Hypothalamus (tissue), 51 donors: Measurements from ENCODE around the gene BCKDHB.
"Not testable (repeated sequence)": the region's sequence is repeated elsewhere in the genome, so short reads cannot be mapped to it uniquely, and the experiment has no call there.

Experiments
- DNase-seq, 51 donors: peaks; one replicate each; lab custom pipeline; 2025; lab: John Stamatoyannopoulos, UW

Gene BCKDHB

GRCh38 chr6:80197986-80198385 lies 91.5 kb downstream of the BCKDHB start:
- no peak for DNase-seq

- DNase-seq = no peak
These were observed 96.8 kb downstream of the BCKDHB start for GRCh38 chr6:80203283-80203682.

DNA sequence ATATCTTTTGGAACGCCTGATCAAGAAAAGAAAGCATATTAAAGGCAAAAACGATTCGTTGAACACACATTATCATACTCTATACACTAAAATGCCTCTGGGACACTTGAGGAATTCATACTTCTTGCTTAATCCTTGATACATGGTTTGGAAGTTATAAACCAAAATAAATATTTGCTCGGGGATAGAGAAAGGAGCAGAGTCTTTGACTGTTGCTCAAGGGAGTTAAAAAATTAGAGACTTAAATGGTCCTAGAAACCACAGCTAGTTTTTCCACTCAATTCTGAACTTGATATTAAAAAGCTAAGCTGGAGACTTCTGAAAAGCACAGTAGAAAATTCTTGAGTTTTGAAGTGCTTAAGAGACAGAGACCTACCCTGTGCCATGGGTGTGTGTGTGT lies 98.9 kb downstream of the BCKDHB start:
- no peak for DNase-seq

DNA sequence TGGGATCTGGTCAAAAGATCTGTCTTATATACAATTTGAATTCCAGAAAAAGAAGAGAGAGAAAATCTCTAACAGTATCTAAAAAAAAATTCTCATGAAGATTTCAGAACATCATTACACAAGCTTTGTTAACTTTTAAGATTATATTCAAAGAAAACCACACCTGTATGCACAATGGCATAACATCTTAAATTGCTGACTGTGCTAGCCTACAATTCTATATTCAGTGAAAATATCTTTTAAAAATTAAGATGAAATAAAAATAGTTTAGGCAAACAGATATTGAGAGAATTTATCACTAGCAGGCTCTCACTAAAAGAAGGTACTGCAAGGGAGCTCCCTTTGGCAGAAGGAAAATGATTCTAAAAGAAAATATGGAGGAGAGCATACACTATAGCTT lies 100.3 kb downstream of the BCKDHB start:
- DNase-seq = no peak

- DNase-seq = no peak
These were observed 103.0 kb downstream of the BCKDHB start for GRCh38 chr6:80209430-80209829.

GRCh38 chr6:80210618-80211017 lies 104.1 kb downstream of the BCKDHB start:
- no peak for DNase-seq

GRCh38 chr6:80211286-80211685 lies 104.8 kb downstream of the BCKDHB start:
- DNase-seq = no peak

- not testable (repeated sequence) for DNase-seq
These were observed 105.4 kb downstream of the BCKDHB start for GRCh38 chr6:80211890-80212289.

DNA sequence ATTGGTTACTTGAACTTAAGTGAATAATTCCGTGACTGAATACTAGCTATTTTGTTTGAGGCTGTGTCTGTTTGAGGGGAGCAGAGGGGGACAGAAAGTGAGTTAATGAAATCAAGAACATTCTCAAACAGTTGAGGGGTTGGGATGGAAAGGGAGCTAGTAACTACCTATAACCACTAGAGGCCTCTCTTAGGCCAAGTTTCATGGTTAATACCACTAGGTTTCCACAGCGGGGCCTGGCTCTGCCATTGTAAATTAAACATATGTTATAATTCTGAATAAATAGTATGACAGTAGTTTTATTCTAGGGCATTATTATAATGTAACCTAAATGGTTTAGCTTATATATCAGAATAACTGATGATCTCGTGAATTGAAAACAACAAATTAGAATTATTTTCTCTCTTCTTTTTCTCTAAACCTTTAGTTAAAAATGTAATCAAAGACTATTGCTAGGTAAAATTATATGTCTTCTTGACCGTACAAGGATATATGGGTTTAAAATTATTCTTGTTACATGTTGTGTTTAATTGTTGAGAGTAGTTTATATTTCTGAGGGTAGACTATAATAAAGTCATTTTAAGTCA lies 108.1 kb downstream of the BCKDHB start:
- peak in 7 of 51 donors; percentile 1 to 19 (median 11) for DNase-seq

GRCh38 chr6:80215063-80215462 lies 108.6 kb downstream of the BCKDHB start:
- no peak for DNase-seq

DNA sequence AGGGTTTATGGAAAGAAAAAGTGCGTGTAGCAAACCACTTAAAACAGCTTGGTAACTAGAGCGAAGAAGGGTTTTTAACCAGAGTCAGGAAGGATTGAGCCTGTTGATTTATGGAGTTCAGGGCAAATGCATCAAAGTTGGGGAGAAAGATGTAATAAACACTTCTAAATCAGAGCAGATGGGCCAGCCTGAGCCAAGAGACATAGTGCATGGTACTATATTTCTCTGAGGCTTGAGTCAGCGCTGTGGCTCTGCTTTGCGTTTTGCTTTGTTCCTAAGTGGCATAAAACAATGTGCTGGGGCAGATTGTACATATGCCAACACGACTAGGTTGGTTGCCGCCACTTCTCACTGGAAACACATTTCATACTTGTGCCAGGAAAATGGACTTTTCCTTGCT lies 111.3 kb downstream of the BCKDHB start:
- no peak for DNase-seq

DNA sequence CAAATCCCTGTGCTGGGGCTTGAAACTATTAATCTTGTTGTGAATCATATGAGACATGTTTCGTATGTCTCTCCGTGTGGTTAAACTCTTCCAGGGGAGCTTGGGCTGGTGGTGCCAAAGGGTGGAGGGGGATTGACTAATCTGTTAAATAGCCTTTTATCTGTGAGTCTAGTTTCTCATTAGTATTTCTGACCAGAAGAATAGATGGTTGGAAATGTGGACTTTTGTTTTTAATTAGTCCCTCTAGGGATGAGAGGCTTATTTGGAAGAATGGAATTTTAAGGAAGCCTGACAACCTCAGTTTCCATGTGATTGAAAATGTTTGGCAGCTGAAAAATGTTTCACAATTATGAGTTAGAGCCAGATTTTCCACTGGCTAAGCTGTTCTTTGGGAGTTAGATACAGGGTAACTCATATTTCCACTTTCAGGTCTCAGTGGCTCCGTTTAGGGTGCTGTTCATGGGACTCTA lies 117.3 kb downstream of the BCKDHB start:
- DNase-seq = no peak

- no peak for DNase-seq
These were observed 119.7 kb downstream of the BCKDHB start for GRCh38 chr6:80226151-80226550.

- no peak for DNase-seq
These were observed 120.2 kb downstream of the BCKDHB start for GRCh38 chr6:80226699-80227098.

DNA sequence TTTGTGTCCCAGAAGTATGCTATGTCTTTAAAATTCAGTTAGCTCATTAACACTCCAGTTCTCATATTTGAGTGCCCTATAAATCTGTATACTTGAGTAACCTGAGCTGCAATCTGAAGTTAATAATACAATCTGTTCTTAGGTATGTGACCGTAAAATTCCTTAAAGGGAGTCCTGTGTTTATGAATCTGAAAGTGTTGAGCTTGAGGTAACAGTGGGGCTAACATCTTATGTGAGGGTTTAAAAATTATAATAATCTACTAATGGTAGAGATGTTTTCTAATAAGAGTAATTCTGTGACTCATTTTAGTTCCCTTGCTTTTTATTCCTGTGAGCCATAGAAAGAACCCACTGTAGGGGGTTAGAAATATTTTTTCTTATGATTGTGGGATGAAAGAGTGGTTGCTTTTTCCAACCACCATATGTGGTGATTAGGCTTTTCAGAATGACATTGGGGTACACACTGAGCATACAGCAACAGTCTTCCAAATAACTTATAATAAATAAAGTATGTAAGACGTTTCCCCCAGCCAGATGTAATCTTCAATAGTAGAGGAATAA lies 121.2 kb downstream of the BCKDHB start:
- DNase-seq = no peak

DNA sequence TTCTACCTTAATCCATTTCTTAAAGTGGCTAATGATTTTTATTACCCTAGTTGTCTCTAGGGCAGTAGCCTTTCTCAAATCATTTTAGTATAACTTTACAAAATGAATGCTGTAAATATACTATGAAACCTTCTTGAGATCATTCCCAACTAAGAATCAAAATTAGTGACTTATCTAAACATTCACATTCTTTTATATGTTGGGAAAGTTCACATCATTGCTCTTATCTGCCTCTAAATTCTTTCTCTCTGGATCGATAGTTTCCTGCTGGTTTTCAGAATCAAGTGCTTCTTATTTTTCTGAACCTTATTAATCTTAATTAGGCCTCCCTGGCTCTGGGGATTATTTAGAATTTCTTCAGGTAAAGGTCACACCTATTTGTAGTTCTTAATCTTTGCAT lies 126.8 kb downstream of the BCKDHB start:
- DNase-seq = no peak

DNA sequence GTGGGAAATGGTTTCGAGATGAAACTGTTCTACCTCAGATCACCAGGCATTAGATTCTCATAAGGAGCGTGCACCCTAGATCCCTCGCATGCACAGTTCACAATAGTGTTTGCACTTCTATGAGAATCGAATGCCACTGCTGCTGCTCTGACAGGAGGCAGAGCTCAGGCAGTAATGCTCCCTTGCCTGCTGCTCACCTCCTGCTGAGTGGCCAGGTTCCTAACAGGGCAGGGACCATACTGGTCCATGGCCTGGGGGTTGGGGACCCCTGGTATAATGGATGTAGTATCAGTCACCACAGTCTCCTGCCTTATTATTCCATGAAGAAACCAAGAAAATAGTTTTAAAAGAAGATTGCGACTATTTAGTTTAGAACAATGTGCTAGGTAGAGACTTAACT lies 127.5 kb downstream of the BCKDHB start:
- no peak for DNase-seq

DNA sequence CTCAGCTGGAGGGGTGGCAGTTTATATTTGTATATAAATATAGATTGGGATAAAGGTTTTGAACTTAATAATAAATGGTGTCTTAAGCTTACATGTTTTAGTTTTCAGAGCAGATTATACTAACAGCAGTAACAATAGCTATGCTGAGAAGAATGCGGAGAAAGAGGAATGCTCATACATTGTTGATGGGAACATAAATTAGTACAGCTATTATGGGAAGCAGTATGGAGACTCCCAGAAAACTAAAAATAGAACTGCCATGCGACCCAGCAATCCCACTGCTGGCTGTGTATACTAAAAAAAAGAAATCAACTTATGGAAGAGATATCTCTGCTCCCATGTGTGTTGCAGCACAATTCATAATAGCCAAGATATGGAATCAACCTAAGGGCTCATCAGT lies 127.9 kb downstream of the BCKDHB start:
- no peak for DNase-seq

DNA sequence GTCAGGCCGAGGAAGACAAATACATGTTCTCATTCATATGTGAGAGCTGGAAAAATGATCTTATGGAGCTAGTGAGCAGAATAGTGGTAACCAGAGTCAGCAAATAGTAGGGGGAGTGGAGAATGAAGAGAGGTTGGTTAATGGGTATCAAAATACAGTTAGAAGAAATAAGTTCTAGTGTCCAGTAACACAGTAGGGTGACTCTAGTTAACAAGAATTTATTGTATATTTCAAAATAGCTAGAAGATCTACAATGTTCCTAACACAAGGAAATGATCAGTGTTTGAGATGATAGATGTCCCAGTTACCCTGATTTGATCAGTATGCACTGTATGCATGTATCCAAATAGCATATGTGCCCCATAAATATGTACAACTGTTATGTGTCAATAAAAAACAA lies 128.4 kb downstream of the BCKDHB start:
- no peak for DNase-seq

GRCh38 chr6:80235647-80236046 lies 129.2 kb downstream of the BCKDHB start:
- no peak for DNase-seq

- DNase-seq = not testable (repeated sequence)
These were observed 132.3 kb downstream of the BCKDHB start for GRCh38 chr6:80238754-80239153.

- no peak for DNase-seq
These were observed 138.6 kb downstream of the BCKDHB start for GRCh38 chr6:80245043-80245442.

GRCh38 chr6:80249897-80250296 lies 143.4 kb downstream of the BCKDHB start:
- no peak for DNase-seq
